Prostate gland (tissue), 2 donors: Measurements from ENCODE around the gene LRP3. TPM values are rescaled to one million over a fixed set of nuclear protein-coding genes. Genes with fewer than 3 reads are reported as not detected.
"Not testable (repeated sequence)": the region's sequence is repeated elsewhere in the genome, so short reads cannot be mapped to it uniquely, and the experiment has no call there.

Source experiments
- DNase-seq: peaks from one replicate; pipeline ENCODE4 v3.0.0-alpha.2; 2019; ENCODE audit warnings: low spot score
- H3K27ac ChIP-seq, 2 donors: fragments of 200-600 bp; sonication (generic); 2 replicates each; pipeline ENCODE4 v1.5.1; 2017 to 2019
- H3K27me3 ChIP-seq: fragments of 200-600 bp; sonication (generic); replicated peaks from 2 replicates; pipeline ENCODE4 v1.5.1; 2019; ENCODE audit not compliant: insufficient read depth
- H3K36me3 ChIP-seq, 2 donors: fragments of 200-600 bp; sonication (generic); 1 replicate in 1 of 2; 2 replicates in 1 of 2; pipeline versions ENCODE4 v1.5.1 to v1.8.1; 2017 to 2019
- H3K4me1 ChIP-seq: fragments of 200-600 bp; sonication (generic); replicated peaks from 2 replicates; pipeline ENCODE4 v1.5.1; 2019
- H3K4me3 ChIP-seq, 2 donors: fragments of 200-600 bp; sonication (generic); 2 replicates each; pipeline ENCODE4 v1.5.1; 2017 to 2019
- H3K9me3 ChIP-seq: fragments of 200-600 bp; sonication (generic); 2 replicates; pipeline ENCODE4 v1.5.1; 2017
- CTCF ChIP-seq, 4 experiments: fragments of 200-600 bp in 2 of 4; fragments of 450-650 bp in 2 of 4; sonication (generic) in 2 of 4; IDR thresholded peaks; 1 replicate in 3 of 4; 2 replicates in 1 of 4; pipeline ENCODE4 v1.5.1; 2016 to 2019; ENCODE audit warnings: antibody characterized with exemption in 4 of 4, mild to moderate bottlenecking in 2 of 4, moderate library complexity in 2 of 4
- POLR2A ChIP-seq: fragments of 450-650 bp; IDR thresholded peaks from one replicate; pipeline ENCODE4 v1.6.1; 2016; ENCODE audit warnings: antibody characterized with exemption, mild to moderate bottlenecking
- POLR2AphosphoS5 ChIP-seq: sonication (generic); formaldehyde crosslinking; IDR thresholded peaks from one replicate; pipeline ENCODE4 v1.6.1; 2017; ENCODE audit warnings: antibody characterized with exemption
- WGBS: methylation state at CpG from one replicate; pipeline ENCODE4 v1.1.5; 2018; 5-methylcytosine and 5-hydroxymethylcytosine counted together
- intact Hi-C: fragments of 100-400 bp; cut with DNase I; formaldehyde crosslinking; loops from one replicate; pipeline ENCODE4 v1.14.2; 2022
- total RNA-seq, 2 donors: library from RNA; depleted of rRNA; stranded (reverse); fragments of >200 nt; gene quantifications; one replicate each; pipeline ENCODE4 v1.1.0, GENCODE V29; 2016

Gene LRP3
- total RNA-seq, 2 donors from 2014 or later = 63.7 to 64.4 TPM

DNA sequence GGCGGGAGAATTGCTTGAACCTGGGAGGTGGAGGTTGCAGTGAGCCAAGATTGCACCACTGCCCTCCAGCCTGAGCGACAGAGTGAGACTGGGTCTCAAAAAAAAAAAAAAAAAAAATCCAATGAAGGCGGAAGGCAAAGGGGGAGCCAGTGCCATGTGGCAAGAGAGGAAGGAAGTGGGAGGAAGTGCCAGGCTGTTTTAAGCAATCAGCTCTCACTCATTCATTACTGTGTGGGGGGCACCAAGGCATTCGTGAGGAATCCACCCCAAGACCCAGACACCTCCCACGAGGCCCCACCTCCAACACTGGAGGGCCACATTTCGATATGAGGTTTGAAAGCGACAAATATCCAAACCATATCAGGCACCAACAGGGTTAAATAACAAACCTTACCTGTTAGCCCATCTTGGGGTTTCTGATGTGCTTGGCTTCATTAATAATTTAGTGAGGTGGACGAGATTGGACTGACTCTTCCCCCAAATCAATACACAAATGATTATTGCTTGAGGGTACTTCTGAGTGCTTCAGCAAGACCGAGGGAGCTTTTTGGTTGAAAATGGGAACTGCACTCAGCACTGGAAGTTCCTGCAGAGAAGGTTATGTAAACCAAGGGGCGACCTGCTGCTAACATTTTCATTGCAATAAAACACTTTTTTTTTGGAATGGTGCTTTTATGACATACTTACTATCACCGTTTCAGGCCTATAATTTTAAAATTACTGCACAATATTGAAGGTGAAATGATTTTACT, 7.5 kb upstream of the LRP3 start:
- H3K27me3 ChIP-seq = no peaks in the 10 kb centered on the region
- no peaks in the 10 kb centered on the region for H3K9me3 ChIP-seq
- TF ChIP-seq POLR2AphosphoS5 = no peak
- no peak for TF ChIP-seq POLR2A
- no peak for TF ChIP-seq CTCF (IDR thresholded peaks at IDR 0.05)
- WGBS = 56% methylated on average over 11 of the region's 11 CpGs
- intact Hi-C loops = no loop called here
- DNase-seq = no peak
- H3K36me3 ChIP-seq = no peaks in the 10 kb centered on the region
- H3K4me3 ChIP-seq = no peak overlapping the region
- H3K27ac ChIP-seq = no peak overlapping the region
- H3K4me1 ChIP-seq = no peaks in the 10 kb centered on the region

DNA sequence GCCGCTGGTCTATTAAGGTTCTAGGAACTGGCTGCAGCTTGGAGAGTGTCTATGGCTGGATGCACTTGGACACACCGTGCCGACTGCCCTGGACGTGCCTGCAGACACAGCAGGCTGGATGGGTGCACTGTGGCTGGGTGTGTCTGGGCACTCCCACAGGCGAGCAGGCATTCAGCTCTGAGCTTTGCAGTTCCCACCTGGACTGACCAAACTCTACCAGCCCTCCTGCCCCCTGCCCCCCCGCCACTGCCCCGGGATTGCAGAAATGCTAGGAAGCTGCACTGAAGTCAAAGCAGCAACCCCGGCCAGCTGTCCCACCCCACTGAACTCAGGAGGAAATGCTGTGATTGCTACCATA, 7.0 kb upstream of the LRP3 start:
- intact Hi-C loops = no loop called here
- no peak for TF ChIP-seq POLR2A
- no peak for TF ChIP-seq CTCF (IDR thresholded peaks at IDR 0.05)
- TF ChIP-seq POLR2AphosphoS5 = no peak
- DNase-seq = no peak
- Histone ChIP-seq H3K4me1 (no peaks in the 10 kb centered on the region), H3K4me3 (no peak overlapping the region), H3K9me3 (no peaks in the 10 kb centered on the region), H3K27ac (no peak overlapping the region), H3K36me3 (no peaks in the 10 kb centered on the region), H3K27me3 (no peaks in the 10 kb centered on the region)
- 66% methylated on average over 8 of the region's 8 CpGs for WGBS

GRCh38 chr19:33189453-33189852, 4.7 kb upstream of the LRP3 start:
- Histone ChIP-seq H3K4me3 (no peak overlapping the region), H3K4me1 (no peaks in the 10 kb centered on the region), H3K36me3 (no peaks in the 10 kb centered on the region), H3K27ac (no peak overlapping the region), H3K27me3 (no peaks in the 10 kb centered on the region), H3K9me3 (no peaks in the 10 kb centered on the region)
- intact Hi-C loops = no loop called here
- no peak for DNase-seq
- WGBS = no CpG with 5 or more reads among the region's 1 CpG
- TF ChIP-seq CTCF (IDR thresholded peaks at IDR 0.05) (no peak), POLR2AphosphoS5 (no peak), POLR2A (no peak)

DNA sequence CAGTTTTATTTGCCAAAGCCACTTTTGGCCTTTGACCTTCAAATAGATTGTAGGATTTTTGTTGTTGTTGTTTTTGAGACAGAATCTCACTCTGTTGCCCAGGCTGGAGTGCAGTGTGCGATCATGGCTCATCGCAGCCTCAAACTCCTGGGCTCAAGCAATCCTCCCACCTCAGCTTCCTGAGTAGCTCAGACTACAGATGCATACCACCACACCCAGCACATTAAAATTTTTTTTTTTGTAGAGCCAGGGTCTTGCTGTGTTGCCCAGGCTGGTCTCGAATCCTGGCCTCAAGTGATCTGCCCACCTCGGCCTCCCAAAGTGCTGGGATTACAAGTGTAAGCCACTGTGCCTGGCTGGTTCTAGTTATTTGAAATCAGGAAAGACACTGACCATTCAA, 3.0 kb upstream of the LRP3 start:
- H3K36me3 ChIP-seq, intact Hi-C loops, H3K9me3 ChIP-seq, H3K27me3 ChIP-seq, H3K4me3 ChIP-seq, H3K4me1 ChIP-seq, DNase-seq, H3K27ac ChIP-seq: not testable (repeated sequence)
- 95% methylated on average over 4 of the region's 4 CpGs for WGBS

GRCh38 chr19:33191501-33191900, 2.6 kb upstream of the LRP3 start:
- H3K27me3 ChIP-seq = no peaks in the 10 kb centered on the region
- no peaks in the 10 kb centered on the region for H3K9me3 ChIP-seq
- peaks cover 9% of the 10 kb centered on the region for H3K4me1 ChIP-seq
- intact Hi-C loops = no loop called here
- H3K4me3 ChIP-seq = no peak overlapping the region
- TF ChIP-seq POLR2AphosphoS5 (no peak), POLR2A (no peak), CTCF (IDR thresholded peaks at IDR 0.05) (no peak)
- WGBS = 96% methylated on average over 6 of the region's 6 CpGs
- DNase-seq = no peak
- no peak overlapping the region for H3K27ac ChIP-seq
- no peaks in the 10 kb centered on the region for H3K36me3 ChIP-seq
